BJ (cell line): ENCODE measurements around the gene MYBPHL. TPM values are rescaled to one million over a fixed set of nuclear protein-coding genes. Genes with fewer than 3 reads are reported as not detected.

Source experiments
- CTCF ChIA-PET: fragments of 350-600 bp; formaldehyde crosslinking; extraction: SDS; loops from one replicate; lab custom pipeline; 2021; ENCODE audit warnings: antibody characterized with exemption, inconsistent platforms; lab: Yijun Ruan, JAX
- POLR2A ChIA-PET: fragments of 300-600 bp; sonication (Branson Sonifier 250); formaldehyde crosslinking; extraction: SDS; loops from one replicate; lab custom pipeline; 2021; ENCODE audit warnings: antibody characterized with exemption; lab: Charles Lee
- DNase-seq: peaks from one replicate; pipeline ENCODE4 v3.0.0-alpha.2; 2011; ENCODE audit warnings: low read depth
- H3K27me3 ChIP-seq: 2 replicates; pipeline ENCODE4 v1.6.0; 2011; ENCODE audit warnings: low read length; ENCODE audit not compliant: control insufficient read depth, insufficient read depth
- H3K36me3 ChIP-seq: 2 replicates; pipeline ENCODE4 v1.5.1; 2011; ENCODE audit warnings: low read length; ENCODE audit not compliant: control insufficient read depth, insufficient read depth
- H3K4me3 ChIP-seq: 2 replicates; pipeline ENCODE4 v1.5.1; 2011; ENCODE audit warnings: low read depth, mild to moderate bottlenecking, control low read depth, low read length
- polyA plus RNA-seq: library from polyadenylated mRNA; depleted of rRNA; stranded (reverse); fragments of >200 nt; gene quantifications from 2 replicates; pipeline ENCODE4 v1.2.3, GENCODE V29; 2011
- TF ChIP-seq, protein P1 (sequence below): IDR thresholded peaks from 2 replicates; pipeline ENCODE4 v1.5.1; 2011; ENCODE audit warnings: low read depth, mild to moderate bottlenecking, control low read depth, inconsistent platforms, low read length, moderate library complexity; ENCODE audit not compliant: insufficient read depth

The MYBPHL gene
- polyA plus RNA-seq, 1 experiment: 0.06 TPM

- no peak for DNase-seq
- TF ChIP-seq, protein P1, sequence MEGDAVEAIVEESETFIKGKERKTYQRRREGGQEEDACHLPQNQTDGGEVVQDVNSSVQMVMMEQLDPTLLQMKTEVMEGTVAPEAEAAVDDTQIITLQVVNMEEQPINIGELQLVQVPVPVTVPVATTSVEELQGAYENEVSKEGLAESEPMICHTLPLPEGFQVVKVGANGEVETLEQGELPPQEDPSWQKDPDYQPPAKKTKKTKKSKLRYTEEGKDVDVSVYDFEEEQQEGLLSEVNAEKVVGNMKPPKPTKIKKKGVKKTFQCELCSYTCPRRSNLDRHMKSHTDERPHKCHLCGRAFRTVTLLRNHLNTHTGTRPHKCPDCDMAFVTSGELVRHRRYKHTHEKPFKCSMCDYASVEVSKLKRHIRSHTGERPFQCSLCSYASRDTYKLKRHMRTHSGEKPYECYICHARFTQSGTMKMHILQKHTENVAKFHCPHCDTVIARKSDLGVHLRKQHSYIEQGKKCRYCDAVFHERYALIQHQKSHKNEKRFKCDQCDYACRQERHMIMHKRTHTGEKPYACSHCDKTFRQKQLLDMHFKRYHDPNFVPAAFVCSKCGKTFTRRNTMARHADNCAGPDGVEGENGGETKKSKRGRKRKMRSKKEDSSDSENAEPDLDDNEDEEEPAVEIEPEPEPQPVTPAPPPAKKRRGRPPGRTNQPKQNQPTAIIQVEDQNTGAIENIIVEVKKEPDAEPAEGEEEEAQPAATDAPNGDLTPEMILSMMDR: no peak
- POLR2A ChIA-PET: no interaction called here
- Histone ChIP-seq H3K4me3 (no peak overlapping the region), H3K27me3 (no peaks in the 10 kb centered on the region), H3K36me3 (peaks cover 7% of the 10 kb centered on the region)
- CTCF ChIA-PET: interaction anchor here (1.1 kb wide), 1 partner anchor 10 kb away, joined by 5 read pairs; the partner anchor contains the start of gene MYBPHL
Measured at GRCh38 chr1:109316506-109316905, 9.7 kb upstream of the MYBPHL start.

DNA sequence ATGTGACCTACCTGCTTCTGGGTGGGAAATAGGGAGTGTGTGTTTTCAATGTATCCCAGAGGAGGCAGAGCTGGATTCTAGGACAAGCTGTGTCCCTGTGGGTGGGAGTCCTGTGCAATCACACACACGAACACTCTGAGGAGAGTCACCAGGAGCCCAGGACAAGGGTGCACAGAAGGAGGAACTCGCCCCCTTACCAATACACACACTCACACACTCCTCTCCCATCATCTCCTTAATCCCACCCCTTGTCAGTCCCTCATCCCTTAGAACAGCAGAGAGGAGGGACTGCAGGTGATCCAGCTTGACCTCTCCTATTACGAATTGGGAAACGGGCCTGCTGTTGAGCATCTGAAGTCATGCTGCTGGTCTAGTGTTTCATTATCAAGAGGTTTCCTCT is 8.5 kb upstream of the MYBPHL start:
- no peak overlapping the region for H3K4me3 ChIP-seq
- DNase-seq: no peak
- H3K27me3 ChIP-seq: no peaks in the 10 kb centered on the region
- H3K36me3 ChIP-seq: peaks cover 4% of the 10 kb centered on the region
- ChIA-PET POLR2A (no interaction called here), CTCF (interaction anchor here (0.6 to 1.1 kb wide), 4 partner anchors 8 to 217 kb away, joined by 3 to 5 read pairs (median 4); partner anchors contain the start of gene MYBPHL)
- TF ChIP-seq, protein P1: no peak

GRCh38 chr1:109314795-109315194 is 8.0 kb upstream of the MYBPHL start:
- ChIA-PET CTCF (interaction anchor here (0.6 kb wide), 1 partner anchor 36 kb away, joined by 4 read pairs; no protein-coding TSS in a partner anchor), POLR2A (no interaction called here)
- no peaks in the 10 kb centered on the region for H3K27me3 ChIP-seq
- H3K36me3 ChIP-seq: peaks cover 3% of the 10 kb centered on the region
- no peak overlapping the region for H3K4me3 ChIP-seq
- TF ChIP-seq, protein P1: no peak
- DNase-seq: no peak

- H3K4me3 ChIP-seq: no peak overlapping the region
- ChIA-PET CTCF (interaction anchor here (0.7 to 1.4 kb wide), 3 partner anchors 9 to 108 kb away, joined by 3 to 7 read pairs (median 3); no protein-coding TSS in a partner anchor), POLR2A (no interaction called here)
- H3K27me3 ChIP-seq: no peaks in the 10 kb centered on the region
- no peak for DNase-seq
- H3K36me3 ChIP-seq: peaks cover 3% of the 10 kb centered on the region
- TF ChIP-seq, protein P1: no peak
Measured at GRCh38 chr1:109312978-109313775, 6.4 kb upstream of the MYBPHL start.

DNA sequence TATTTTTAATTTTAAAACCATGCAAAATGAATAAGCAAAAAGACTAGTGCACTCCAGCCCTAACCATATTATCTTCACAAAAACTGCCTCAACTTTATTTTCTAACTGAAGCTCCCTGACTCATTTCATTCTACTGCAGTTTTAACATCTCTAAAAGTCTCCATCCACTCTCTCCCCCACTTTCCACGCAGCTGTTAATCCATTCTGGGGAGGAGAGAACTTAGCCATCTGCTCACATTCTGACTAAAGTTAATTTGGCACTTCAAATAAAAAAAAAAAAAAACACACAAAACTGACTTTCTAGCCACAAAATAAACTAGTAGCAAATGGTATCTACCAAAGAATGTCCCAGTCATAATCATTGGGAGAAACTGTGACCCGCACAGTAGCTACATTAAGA is 5.4 kb upstream of the MYBPHL start:
- ChIA-PET POLR2A (no interaction called here), CTCF (interaction anchor here (1.0 to 1.4 kb wide), 2 partner anchors 8 to 85 kb away, joined by 3 read pairs; partner anchors contain the start of gene SORT1)
- Histone ChIP-seq H3K27me3 (no peaks in the 10 kb centered on the region), H3K4me3 (no peak overlapping the region), H3K36me3 (peaks cover 3% of the 10 kb centered on the region)
- DNase-seq: no peak
- TF ChIP-seq, protein P1: no peak
